ENCODE measurements around the gene TNNC1. TPM values are rescaled to one million over a fixed set of nuclear protein-coding genes. Genes with fewer than 3 reads are reported as not detected.

Gene TNNC1
- total RNA-seq, 1 experiment from 2014 or later: 40.5 TPM

- intact Hi-C loops (cut with micrococcal nuclease; ENCODE audit: unreplicated experiment): no loop called here
- no peak overlapping the region for H3K4me3 ChIP-seq (ENCODE audit: low read depth, low read length)
- no TSS peak for BruUV-seq (replicated peaks)
- H3K27me3 ChIP-seq (replicated peaks; ENCODE audit: control insufficient read depth, insufficient read depth, low read length): no peaks in the 10 kb centered on the region
- CTCF ChIA-PET: no interaction called here
- no peak overlapping the region for H3K27ac Mint-ChIP-seq (ENCODE audit: unreplicated experiment)
- no peak for DNase-seq
- no peaks in the 10 kb centered on the region for H3K27me3 Mint-ChIP-seq (ENCODE audit: insufficient read depth, unreplicated experiment)
- H3K4me1 Mint-ChIP-seq (ENCODE audit: low read depth, unreplicated experiment): no peaks in the 10 kb centered on the region
- no peaks in the 10 kb centered on the region for H3K4me1 ChIP-seq
- no peaks in the 10 kb centered on the region for H3K36me3 ChIP-seq (ENCODE audit: control insufficient read depth, insufficient read depth, low read length)
- no peak overlapping the region for H3K4me3 Mint-ChIP-seq (ENCODE audit: unreplicated experiment)
- H3K9me3 ChIP-seq: no peaks in the 10 kb centered on the region
- H3K36me3 Mint-ChIP-seq (ENCODE audit: insufficient read depth, unreplicated experiment): no peaks in the 10 kb centered on the region
- POLR2A ChIA-PET: no interaction called here
- TF ChIP-seq, protein P1, sequence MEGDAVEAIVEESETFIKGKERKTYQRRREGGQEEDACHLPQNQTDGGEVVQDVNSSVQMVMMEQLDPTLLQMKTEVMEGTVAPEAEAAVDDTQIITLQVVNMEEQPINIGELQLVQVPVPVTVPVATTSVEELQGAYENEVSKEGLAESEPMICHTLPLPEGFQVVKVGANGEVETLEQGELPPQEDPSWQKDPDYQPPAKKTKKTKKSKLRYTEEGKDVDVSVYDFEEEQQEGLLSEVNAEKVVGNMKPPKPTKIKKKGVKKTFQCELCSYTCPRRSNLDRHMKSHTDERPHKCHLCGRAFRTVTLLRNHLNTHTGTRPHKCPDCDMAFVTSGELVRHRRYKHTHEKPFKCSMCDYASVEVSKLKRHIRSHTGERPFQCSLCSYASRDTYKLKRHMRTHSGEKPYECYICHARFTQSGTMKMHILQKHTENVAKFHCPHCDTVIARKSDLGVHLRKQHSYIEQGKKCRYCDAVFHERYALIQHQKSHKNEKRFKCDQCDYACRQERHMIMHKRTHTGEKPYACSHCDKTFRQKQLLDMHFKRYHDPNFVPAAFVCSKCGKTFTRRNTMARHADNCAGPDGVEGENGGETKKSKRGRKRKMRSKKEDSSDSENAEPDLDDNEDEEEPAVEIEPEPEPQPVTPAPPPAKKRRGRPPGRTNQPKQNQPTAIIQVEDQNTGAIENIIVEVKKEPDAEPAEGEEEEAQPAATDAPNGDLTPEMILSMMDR (IDR thresholded peaks at IDR 0.05; ENCODE audit: insufficient read depth in 1 of 2, low read depth in 1 of 2, low read length in 1 of 2, severe bottlenecking in 1 of 2, unreplicated experiment in 1 of 2): no peak
- no peaks in the 10 kb centered on the region for H3K9me3 Mint-ChIP-seq (ENCODE audit: unreplicated experiment)
These were observed 13.2 kb downstream of the TNNC1 start for GRCh38 chr3:52440671-52441070.

DNA sequence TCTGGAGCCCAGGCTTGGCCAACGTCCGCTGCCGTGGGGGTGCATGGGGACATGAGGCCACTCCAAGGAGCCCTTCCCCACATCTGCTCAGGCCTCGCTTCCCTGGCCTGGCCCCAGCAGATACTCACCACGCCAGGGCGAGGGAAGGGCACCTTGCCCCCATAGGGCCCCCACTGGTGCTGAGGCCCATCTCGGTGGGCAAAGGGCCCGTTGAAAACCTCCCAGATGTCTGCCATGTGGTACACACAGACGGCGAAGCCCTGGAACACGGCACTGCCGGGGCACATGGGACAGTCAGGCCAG is 13.6 kb downstream of the TNNC1 start:
- ChIA-PET POLR2A (no interaction called here), CTCF (no interaction called here)
- no peak overlapping the region for H3K4me3 Mint-ChIP-seq (ENCODE audit: unreplicated experiment)
- TF ChIP-seq, protein P1 (IDR thresholded peaks at IDR 0.05; ENCODE audit: insufficient read depth in 1 of 2, low read depth in 1 of 2, low read length in 1 of 2, severe bottlenecking in 1 of 2, unreplicated experiment in 1 of 2): no peak
- no peaks in the 10 kb centered on the region for H3K27me3 ChIP-seq (replicated peaks; ENCODE audit: control insufficient read depth, insufficient read depth, low read length)
- no peaks in the 10 kb centered on the region for H3K9me3 ChIP-seq
- intact Hi-C loops (cut with micrococcal nuclease; ENCODE audit: unreplicated experiment): no loop called here
- no peaks in the 10 kb centered on the region for H3K27me3 Mint-ChIP-seq (ENCODE audit: insufficient read depth, unreplicated experiment)
- H3K4me3 ChIP-seq (ENCODE audit: low read depth, low read length): no peak overlapping the region
- H3K9me3 Mint-ChIP-seq (ENCODE audit: unreplicated experiment): no peaks in the 10 kb centered on the region
- no TSS peak for BruUV-seq (replicated peaks)
- no peaks in the 10 kb centered on the region for H3K4me1 Mint-ChIP-seq (ENCODE audit: low read depth, unreplicated experiment)
- H3K27ac Mint-ChIP-seq (ENCODE audit: unreplicated experiment): no peak overlapping the region
- DNase-seq: no peak
- H3K36me3 Mint-ChIP-seq (ENCODE audit: insufficient read depth, unreplicated experiment): no peaks in the 10 kb centered on the region
- no peaks in the 10 kb centered on the region for H3K4me1 ChIP-seq
- no peaks in the 10 kb centered on the region for H3K36me3 ChIP-seq (ENCODE audit: control insufficient read depth, insufficient read depth, low read length)

- CTCF ChIA-PET: interaction anchor here (0.5 kb wide), 2 partner anchors 13 to 331 kb away, joined by 3 to 4 read pairs; partner anchors contain the start of gene NEK4
- Mint-ChIP-seq H3K36me3 (ENCODE audit: insufficient read depth, unreplicated experiment) (no peaks in the 10 kb centered on the region), H3K4me3 (ENCODE audit: unreplicated experiment) (no peak overlapping the region), H3K4me1 (ENCODE audit: low read depth, unreplicated experiment) (no peaks in the 10 kb centered on the region), H3K27me3 (ENCODE audit: insufficient read depth, unreplicated experiment) (no peaks in the 10 kb centered on the region), H3K27ac (ENCODE audit: unreplicated experiment) (no peak overlapping the region), H3K9me3 (ENCODE audit: unreplicated experiment) (no peaks in the 10 kb centered on the region)
- Histone ChIP-seq H3K27me3 (replicated peaks; ENCODE audit: control insufficient read depth, insufficient read depth, low read length) (no peaks in the 10 kb centered on the region), H3K9me3 (no peaks in the 10 kb centered on the region), H3K4me1 (no peaks in the 10 kb centered on the region), H3K36me3 (ENCODE audit: control insufficient read depth, insufficient read depth, low read length) (no peaks in the 10 kb centered on the region), H3K4me3 (ENCODE audit: low read depth, low read length) (no peak overlapping the region)
- POLR2A ChIA-PET: no interaction called here
- BruUV-seq (replicated peaks): no TSS peak
- intact Hi-C loops (cut with micrococcal nuclease; ENCODE audit: unreplicated experiment): no loop called here
- no peak for DNase-seq
- TF ChIP-seq, protein P1 (IDR thresholded peaks at IDR 0.05; ENCODE audit: insufficient read depth in 1 of 2, low read depth in 1 of 2, low read length in 1 of 2, severe bottlenecking in 1 of 2, unreplicated experiment in 1 of 2): no peak
These were observed 14.2 kb downstream of the TNNC1 start for GRCh38 chr3:52439426-52440248.
